H1 (cell line): ENCODE results near the gene NCKAP1. TPM values are rescaled to one million over a fixed set of nuclear protein-coding genes. Genes with fewer than 3 reads are reported as not detected.

Source experiments
- CTCF ChIA-PET: fragments of 300-600 bp; sonication (Branson Sonifier 250); formaldehyde crosslinking; loops from one replicate; lab custom pipeline; 2021; ENCODE audit not compliant: partially characterized antibody; lab: Charles Lee
- POLR2A ChIA-PET: fragments of 300-600 bp; sonication (Branson Sonifier 250); formaldehyde crosslinking; loops from one replicate; lab custom pipeline; 2021; ENCODE audit warnings: inconsistent platforms; ENCODE audit not compliant: partially characterized antibody; lab: Charles Lee
- DNase-seq, 2 experiments: peaks; one replicate each; pipeline versions ENCODE4 v3.0.0 to v3.0.0-alpha.2; 2010 to 2022; ENCODE audit warnings: low spot score in 2 of 2, low read depth in 1 of 2, mixed read lengths in 1 of 2
- FAIRE-seq: peaks from 2 replicates; lab custom pipeline; 2011; peaks lifted over from hg19 to GRCh38; lab: Jason Lieb, UNC
- H2AFZ ChIP-seq: 2 replicates; pipeline ENCODE4 v1.8.1; 2012; ENCODE audit warnings: low read length, inconsistent platforms
- H2AK5ac ChIP-seq: 2 replicates; pipeline ENCODE4 v1.6.1; 2013; ENCODE audit warnings: low read depth, low read length
- H2BK120ac ChIP-seq: replicated peaks from 2 replicates; pipeline ENCODE3; 2013; ENCODE audit warnings: low read depth, low read length, inconsistent platforms
- H2BK12ac ChIP-seq: 2 replicates; pipeline ENCODE4 v1.6.1; 2013; ENCODE audit warnings: low read depth, low read length
- H2BK15ac ChIP-seq: 2 replicates; pipeline ENCODE4 v1.6.1; 2013; ENCODE audit warnings: low read length
- H2BK20ac ChIP-seq: 2 replicates; pipeline ENCODE4 v1.6.1; 2013; ENCODE audit warnings: low read length
- H2BK5ac ChIP-seq: 2 replicates; pipeline ENCODE4 v1.6.1; 2013; ENCODE audit warnings: low read depth, low read length
- H3K14ac ChIP-seq: 2 replicates; pipeline ENCODE4 v1.6.1; 2013; ENCODE audit warnings: inconsistent platforms; ENCODE audit not compliant: insufficient read length
- H3K18ac ChIP-seq: 2 replicates; pipeline ENCODE4 v1.6.1; 2013; ENCODE audit warnings: low read length; ENCODE audit errors: extremely low read depth
- H3K23ac ChIP-seq: 2 replicates; pipeline ENCODE4 v1.6.1; 2013; ENCODE audit warnings: inconsistent platforms; ENCODE audit not compliant: insufficient read length
- H3K23me2 ChIP-seq: 2 replicates; pipeline ENCODE4 v1.6.1; 2013; ENCODE audit warnings: low read depth, low read length
- H3K27ac ChIP-seq: 2 replicates; pipeline ENCODE4 v1.6.1; 2011; ENCODE audit warnings: low read depth, low read length, inconsistent platforms
- H3K27me3 ChIP-seq, 4 experiments: replicated peaks in 1 of 4; 1 replicate in 1 of 4; 2 replicates in 3 of 4; pipeline versions ENCODE4 v1.6.1 to v1.8.1; 2011 to 2013; ENCODE audit warnings: low read length in 3 of 4, mild to moderate bottlenecking in 3 of 4, inconsistent platforms in 2 of 4, mixed read lengths in 2 of 4, moderate library complexity in 1 of 4; ENCODE audit not compliant: control insufficient read depth in 3 of 4, insufficient read depth in 3 of 4; ENCODE audit errors: extremely low read depth in 1 of 4
- H3K36me3 ChIP-seq, 4 experiments: 2 replicates each; pipeline versions ENCODE4 v1.6.1 to v1.8.1; 2011 to 2013; ENCODE audit warnings: mild to moderate bottlenecking in 4 of 4, low read length in 3 of 4, moderate library complexity in 2 of 4, control low read depth in 1 of 4, inconsistent platforms in 1 of 4; ENCODE audit not compliant: insufficient read depth in 4 of 4, control insufficient read depth in 2 of 4
- H3K4ac ChIP-seq: replicated peaks from 2 replicates; pipeline ENCODE3; 2013; ENCODE audit warnings: low read length, low read depth, mixed read lengths, inconsistent platforms; ENCODE audit not compliant: insufficient read length
- H3K4me1 ChIP-seq, 4 experiments: replicated peaks in 1 of 4; 1 replicate in 1 of 4; 2 replicates in 3 of 4; pipeline versions ENCODE4 v1.6.1 to v1.8.1; 2011 to 2013; ENCODE audit warnings: low read length in 3 of 4, inconsistent platforms in 2 of 4, mixed read lengths in 1 of 4; ENCODE audit not compliant: insufficient read depth in 4 of 4, control insufficient read depth in 3 of 4
- H3K4me2 ChIP-seq, 2 experiments: 2 replicates each; pipeline versions ENCODE4 v1.6.1 to v1.8.1; 2011 to 2013; ENCODE audit warnings: low read depth in 2 of 2, low read length in 2 of 2, control low read depth in 1 of 2, inconsistent platforms in 1 of 2, mild to moderate bottlenecking in 1 of 2; ENCODE audit not compliant: insufficient read depth in 1 of 2
- H3K4me3 ChIP-seq, 4 experiments: fragments of 200-600, 300-600 bp in 1 of 4; sonication (generic), shearing (Covaris generic), sonication (Bioruptor Twin) in 1 of 4; 2 replicates each; pipeline versions ENCODE4 v1.5.1 to v1.8.1; 2011 to 2016; ENCODE audit warnings: low read length in 4 of 4, low read depth in 3 of 4, control low read depth in 2 of 4, inconsistent platforms in 2 of 4, mild to moderate bottlenecking in 2 of 4, mixed read lengths in 1 of 4, moderate library complexity in 1 of 4; ENCODE audit not compliant: insufficient read depth in 2 of 4; ENCODE audit errors: extremely low read depth in 1 of 4
- H3K56ac ChIP-seq: replicated peaks from 2 replicates; pipeline ENCODE3; 2013; ENCODE audit warnings: low read depth, mild to moderate bottlenecking, mixed read lengths, low read length, inconsistent platforms; ENCODE audit not compliant: insufficient read length
- H3K79me1 ChIP-seq: 2 replicates; pipeline ENCODE4 v1.6.1; 2013; ENCODE audit warnings: low read depth, low read length, control low read depth
- H3K79me2 ChIP-seq, 2 experiments: 2 replicates each; pipeline versions ENCODE4 v1.6.1 to v1.8.1; 2012 to 2013; ENCODE audit warnings: low read length in 2 of 2, mild to moderate bottlenecking in 2 of 2, inconsistent platforms in 1 of 2; ENCODE audit not compliant: insufficient read depth in 2 of 2, control insufficient read depth in 1 of 2
- H3K9ac ChIP-seq, 4 experiments: replicated peaks in 1 of 4; 1 replicate in 1 of 4; 2 replicates in 3 of 4; pipeline versions ENCODE4 v1.6.1 to v1.8.1; 2011 to 2013; ENCODE audit warnings: low read depth in 3 of 4, low read length in 3 of 4, control low read depth in 2 of 4, mild to moderate bottlenecking in 2 of 4, moderate library complexity in 2 of 4, inconsistent platforms in 1 of 4; ENCODE audit errors: extremely low read depth in 1 of 4
- H3K9me3 ChIP-seq, 2 experiments: 2 replicates each; pipeline versions ENCODE4 v1.6.1 to v1.8.1; 2012 to 2013; ENCODE audit warnings: mild to moderate bottlenecking in 2 of 2, moderate library complexity in 2 of 2, control low read depth in 1 of 2, inconsistent platforms in 1 of 2, low read depth in 1 of 2, low read length in 1 of 2, mixed read lengths in 1 of 2; ENCODE audit not compliant: insufficient read depth in 2 of 2
- H4K20me1 ChIP-seq, 2 experiments: replicated peaks in 1 of 2; 2 replicates each; pipeline versions ENCODE3 to v1.8.1; 2011 to 2013; ENCODE audit warnings: inconsistent platforms in 2 of 2, low read length in 2 of 2, mild to moderate bottlenecking in 1 of 2; ENCODE audit not compliant: insufficient read depth in 2 of 2, control insufficient read depth in 1 of 2
- H4K5ac ChIP-seq: 2 replicates; pipeline ENCODE4 v1.6.1; 2013; ENCODE audit warnings: low read length, low read depth, mixed read lengths, inconsistent platforms; ENCODE audit not compliant: insufficient read length
- H4K8ac ChIP-seq: 2 replicates; pipeline ENCODE4 v1.8.0; 2013; ENCODE audit warnings: mild to moderate bottlenecking, moderate library complexity, low read length, inconsistent platforms; ENCODE audit not compliant: insufficient read depth; ENCODE audit errors: extremely low read depth
- H4K91ac ChIP-seq: replicated peaks from 2 replicates; pipeline ENCODE3; 2013; ENCODE audit warnings: low read length, mixed read lengths, inconsistent platforms; ENCODE audit not compliant: insufficient read length
- ASH2L ChIP-seq: fragments of 200-600, 300-600 bp; sonication (generic); IDR thresholded peaks from one replicate; pipeline ENCODE4 v1.7.1; 2017; ENCODE audit warnings: low read length
- CBX5 ChIP-seq: fragments of 300-800, 300-1000 bp; sonication (generic); IDR thresholded peaks from 2 replicates; pipeline ENCODE4 v1.7.1; 2016; ENCODE audit warnings: antibody characterized with exemption, low read length, low read depth
- MAFK ChIP-seq: IDR thresholded peaks from 2 replicates; pipeline ENCODE4 v1.6.1; 2012; ENCODE audit warnings: low read depth, mild to moderate bottlenecking, improper control_type of control experiment, low read length
- RBBP5 ChIP-seq: IDR thresholded peaks from 2 replicates; pipeline ENCODE4 v1.7.1; 2012; ENCODE audit warnings: low read depth, mild to moderate bottlenecking, inconsistent platforms, low read length, moderate library complexity, borderline replicate concordance
- RXRA ChIP-seq: IDR thresholded peaks from 2 replicates; pipeline ENCODE4 v1.6.1; 2011; ENCODE audit warnings: low read depth, mild to moderate bottlenecking, low read length, moderate library complexity; ENCODE audit not compliant: insufficient read depth
- polyA plus RNA-seq, 7 experiments: library from polyadenylated mRNA; depleted of rRNA in 3 of 7; stranded (reverse) in 5 of 7; unstranded in 2 of 7; fragments of >200 nt in 5 of 7; fragments of 200-250 nt in 2 of 7; gene quantifications; 1 replicate in 5 of 7; 2 replicates in 1 of 7; 4 replicates in 1 of 7; pipeline versions ENCODE4 v1.2.1 to v1.2.3, GENCODE V29; 2011 to 2013; ENCODE audit warnings: missing spikeins in 2 of 7, mixed read lengths in 2 of 7
- total RNA-seq: library from RNA; stranded (reverse); fragmentation: NEBNext Ultra II Directional; extraction: Animal tissue kit (Norgen Biotek cat#: 25700); gene quantifications from 2 replicates; pipeline ENCODE4 v1.2.1, GENCODE V29; 2021

NCKAP1 gene
- total and polyA plus RNA-seq, 2 of the 8 experiments (the other 6 are each of a cell fraction or from before 2014, with no cell fraction given), result 90.8 to 173 TPM

GRCh38 chr2:182917924-182918323 lies 120.3 kb downstream of the NCKAP1 start:
- peaks cover 0 to 32% (median 10%) of the 10 kb centered on the region in 4 experiments; a peak in 5 of 8 replicates for H3K36me3 ChIP-seq
- H3K4me2 ChIP-seq, result no peak overlapping the region
- H3K56ac ChIP-seq, result no peak overlapping the region
- no peaks in the 10 kb centered on the region for H4K20me1 ChIP-seq
- H4K8ac ChIP-seq, result no peak overlapping the region
- H3K79me2 ChIP-seq, result no peaks in the 10 kb centered on the region
- H4K91ac ChIP-seq, result no peak overlapping the region
- no peak overlapping the region for H3K14ac ChIP-seq
- DNase-seq (no peak), FAIRE-seq (no peak)
- no peak overlapping the region for H2BK120ac ChIP-seq
- H3K9me3 ChIP-seq, result no peaks in the 10 kb centered on the region
- H3K23ac ChIP-seq, result no peak overlapping the region
- no peaks in the 10 kb centered on the region for H3K27me3 ChIP-seq
- H2BK12ac ChIP-seq, result no peak overlapping the region
- POLR2A ChIA-PET, result no interaction called here
- no peak overlapping the region for H3K4me3 ChIP-seq
- no peak overlapping the region for H2BK20ac ChIP-seq
- H3K23me2 ChIP-seq, result no peaks in the 10 kb centered on the region
- H3K18ac ChIP-seq, result no peak overlapping the region
- CTCF ChIA-PET, result interaction anchor here (0.9 to 2.6 kb wide), 3 partner anchors 132 to 150 kb away, joined by 3 to 9 read pairs (median 7); no protein-coding TSS in a partner anchor
- H3K79me1 ChIP-seq, result no peaks in the 10 kb centered on the region
- H3K4ac ChIP-seq, result no peak overlapping the region
- no peak overlapping the region for H2BK15ac ChIP-seq
- no peak for TF ChIP-seq RXRA
- TF ChIP-seq RBBP5, result no peak
- no peak for TF ChIP-seq MAFK
- TF ChIP-seq ASH2L, result no peak
- no peak for TF ChIP-seq CBX5
- H2BK5ac ChIP-seq, result no peak overlapping the region
- no peak overlapping the region for H4K5ac ChIP-seq
- H3K27ac ChIP-seq, result no peak overlapping the region
- peaks cover 0 to 3% (median 0%) of the 10 kb centered on the region in 4 experiments; a peak in 1 of 7 replicates for H3K4me1 ChIP-seq
- H2AFZ ChIP-seq, result no peak overlapping the region
- no peak overlapping the region for H3K9ac ChIP-seq
- no peak overlapping the region for H2AK5ac ChIP-seq
